Skeletal muscle cell (primary cell): ENCODE data around the gene PCYT2.

ENCODE experiments used
- DNase-seq: peaks from one replicate; pipeline ENCODE4 v3.0.0-alpha.2; 2010; ENCODE audit warnings: low read depth
- H3K4me3 ChIP-seq: 2 replicates; pipeline ENCODE4 v1.5.1; 2011; ENCODE audit warnings: low read depth, mild to moderate bottlenecking, control low read depth, low read length, moderate library complexity

The PCYT2 gene

GRCh38 chr17:81917565-81918332, 6.5 kb upstream of the PCYT2 start, which contains the start of gene SIRT7:
SIRT7 (minus strand) TSS chr17:81918176; CDS start chr17:81918131, 45 bp downstream.
- no peak for DNase-seq
- H3K4me3 ChIP-seq, result peak within 1 kb of the TSS; percentile 66

- peak overlapping the region; percentile 66 for H3K4me3 ChIP-seq
- DNase-seq, result no peak
These were observed 5.2 kb upstream of the PCYT2 start for GRCh38 chr17:81916234-81917001.

- H3K4me3 ChIP-seq, result no peak overlapping the region
- DNase-seq, result no peak
These were observed 4.1 kb upstream of the PCYT2 start for GRCh38 chr17:81915331-81915730.

- no peak for DNase-seq
- H3K4me3 ChIP-seq, result no peak overlapping the region
These were observed 3.1 kb upstream of the PCYT2 start for GRCh38 chr17:81914103-81914850.

- no peak overlapping the region for H3K4me3 ChIP-seq
- no peak for DNase-seq
These were observed 2.3 kb upstream of the PCYT2 start for GRCh38 chr17:81913394-81914102.

- DNase-seq, result no peak
- H3K4me3 ChIP-seq, result no peak overlapping the region
These were observed 1.5 kb upstream of the PCYT2 start for GRCh38 chr17:81912441-81913309.

GRCh38 chr17:81911969-81912368, 770 bp upstream of the PCYT2 start:
- no peak overlapping the region for H3K4me3 ChIP-seq
- DNase-seq, result no peak

GRCh38 chr17:81910840-81911276, 341 bp downstream of the PCYT2 start:
- no peak for DNase-seq
- peak overlapping the region; percentile 87 for H3K4me3 ChIP-seq

GRCh38 chr17:81909966-81910839, 996 bp downstream of the PCYT2 start:
- no peak for DNase-seq
- H3K4me3 ChIP-seq, result peak overlapping the region; percentile 87

GRCh38 chr17:81909231-81909630, 2.0 kb downstream of the PCYT2 start:
- DNase-seq, result no peak

GRCh38 chr17:81908793-81909192, 2.4 kb downstream of the PCYT2 start:
- no peak for DNase-seq
- no peak overlapping the region for H3K4me3 ChIP-seq

More at GRCh38 chr17:81909231-81909630, 2.0 kb downstream of the PCYT2 start:
- no peak overlapping the region for H3K4me3 ChIP-seq

- H3K4me3 ChIP-seq, result no peak overlapping the region
- no peak for DNase-seq
These were observed 3.7 kb downstream of the PCYT2 start for GRCh38 chr17:81907219-81908145.

GRCh38 chr17:81906476-81907218, 4.6 kb downstream of the PCYT2 start:
- no peak for DNase-seq
- H3K4me3 ChIP-seq, result no peak overlapping the region

- no peak overlapping the region for H3K4me3 ChIP-seq
- no peak for DNase-seq
These were observed 5.2 kb downstream of the PCYT2 start for GRCh38 chr17:81905993-81906392.

GRCh38 chr17:81905424-81905875, 5.7 kb downstream of the PCYT2 start:
- DNase-seq, result no peak
- no peak overlapping the region for H3K4me3 ChIP-seq
